HG03457 (cell line): Measurements from ENCODE around the gene SUCLG2.

ENCODE experiments used
- ATAC-seq: cut with Tn5 transposase; IDR thresholded peaks from one replicate; pipeline ENCODE4 v1.9.1; 2021; ENCODE audit warnings: moderate number of reproducible peaks; ENCODE audit not compliant: unreplicated experiment

The SUCLG2 gene

DNA sequence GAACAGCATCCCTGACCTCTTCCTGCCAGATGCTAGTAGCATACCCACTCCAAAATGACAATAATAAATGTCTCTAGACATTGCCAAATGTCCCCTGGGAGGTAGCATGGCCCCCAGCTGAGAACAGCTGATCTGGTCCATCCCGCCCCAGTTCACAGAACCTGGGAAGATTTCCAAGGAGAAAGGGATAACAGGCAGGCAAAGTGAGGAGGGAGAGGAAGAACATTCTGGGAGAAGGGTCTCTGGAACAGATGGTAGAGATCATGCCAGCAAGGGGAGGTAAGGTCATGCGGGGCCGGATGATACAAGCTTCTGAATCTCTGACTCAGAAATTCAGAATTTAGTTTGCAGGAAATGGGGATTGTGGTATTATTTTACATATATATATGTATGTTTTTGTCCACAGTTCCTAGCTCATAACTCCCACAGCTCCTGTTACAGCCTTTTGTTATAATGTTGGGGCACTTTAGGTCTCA, 192.7 kb downstream of the SUCLG2 start:
- ATAC-seq: no peak

GRCh38 chr3:67460841-67461510, 193.4 kb downstream of the SUCLG2 start:
- ATAC-seq: no peak

DNA sequence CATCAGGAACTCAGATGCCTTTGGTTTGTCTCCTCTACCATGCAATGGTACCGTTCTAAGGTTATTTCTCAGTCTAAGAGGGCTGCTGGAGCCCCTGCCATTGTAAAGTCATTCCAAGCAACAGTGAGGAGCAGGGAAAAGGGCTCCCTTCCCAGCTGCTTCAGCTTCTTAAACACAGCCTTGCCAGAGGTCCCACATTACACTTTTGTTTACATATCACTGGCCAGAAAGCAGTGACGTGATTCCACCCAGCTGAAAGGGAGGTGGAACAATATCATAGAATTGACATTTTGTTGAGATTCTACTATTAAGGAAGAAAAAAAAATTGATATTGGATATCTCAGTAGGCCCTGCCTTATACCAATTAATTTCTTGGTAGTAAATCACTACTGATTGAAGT, 194.6 kb downstream of the SUCLG2 start:
- ATAC-seq: no peak

GRCh38 chr3:67458896-67459530, 195.4 kb downstream of the SUCLG2 start:
- ATAC-seq: no peak

DNA sequence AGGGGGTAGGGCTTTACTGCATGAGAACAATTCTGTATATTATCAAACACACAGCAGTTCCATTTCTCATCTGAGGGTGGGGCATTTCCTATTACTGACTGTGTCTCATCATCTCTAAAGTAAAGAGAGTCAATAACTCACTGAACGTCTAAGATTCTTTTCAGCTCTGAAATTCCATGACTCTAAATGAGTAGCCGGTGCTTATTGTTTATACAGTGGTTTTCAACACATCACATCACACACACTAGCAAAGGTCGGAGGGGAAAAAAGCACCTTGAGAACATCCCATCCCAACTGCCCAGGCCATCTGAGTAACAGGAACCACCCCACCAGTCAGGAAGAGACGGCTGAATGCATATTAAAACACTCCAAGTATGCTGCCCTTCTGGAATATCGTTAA, 196.0 kb downstream of the SUCLG2 start:
- no peak for ATAC-seq

GRCh38 chr3:67453628-67454027, 200.8 kb downstream of the SUCLG2 start:
- ATAC-seq: no peak

- ATAC-seq: no peak
Observed at GRCh38 chr3:67450153-67450552, 204.3 kb downstream of the SUCLG2 start.

- no peak for ATAC-seq
Observed at GRCh38 chr3:67447393-67447792, 207.0 kb downstream of the SUCLG2 start.

- ATAC-seq: no peak
Observed at GRCh38 chr3:67437789-67438188, 216.6 kb downstream of the SUCLG2 start.

- no peak for ATAC-seq
Observed at GRCh38 chr3:67437090-67437489, 217.3 kb downstream of the SUCLG2 start.

DNA sequence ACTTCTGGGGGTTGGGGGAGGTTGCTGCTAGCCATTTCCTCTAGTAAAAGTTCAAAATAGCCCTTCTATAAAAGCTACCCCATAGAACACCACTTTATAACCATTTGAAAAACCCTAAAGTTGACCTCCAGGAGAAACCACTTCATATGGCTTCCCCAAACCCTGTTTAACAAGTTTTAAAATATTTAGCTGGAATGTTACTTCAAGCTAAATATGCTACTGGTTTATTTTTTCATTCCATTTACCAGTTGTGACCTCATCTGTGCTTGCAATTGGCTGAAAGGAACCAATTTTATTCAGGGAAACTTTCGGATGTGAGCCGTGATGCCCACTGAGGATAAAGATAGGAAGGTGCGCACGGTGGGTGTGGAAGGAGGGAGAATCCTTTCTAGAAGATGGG, 221.3 kb downstream of the SUCLG2 start:
- no peak for ATAC-seq

DNA sequence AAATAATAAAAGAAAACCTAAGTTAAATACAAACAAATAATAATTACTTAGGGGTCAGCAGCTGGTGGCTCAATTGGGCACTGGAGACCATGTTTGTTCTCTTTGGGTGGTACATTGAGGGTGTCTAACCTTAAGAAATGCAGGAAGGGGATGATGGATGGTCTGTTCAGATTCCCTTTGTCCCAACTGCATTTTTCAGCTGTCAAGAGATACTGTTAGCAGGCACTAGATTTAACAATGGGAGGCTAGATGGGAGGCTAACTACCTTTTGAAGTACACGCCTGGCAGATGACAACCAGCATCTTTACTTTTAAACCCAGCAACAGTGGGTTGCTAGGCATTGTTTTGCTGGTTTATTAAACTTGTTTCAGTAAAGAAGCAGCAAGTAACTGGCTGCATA, 222.5 kb downstream of the SUCLG2 start:
- no peak for ATAC-seq

- no peak for ATAC-seq
Observed at GRCh38 chr3:67423722-67424121, 230.7 kb downstream of the SUCLG2 start.

DNA sequence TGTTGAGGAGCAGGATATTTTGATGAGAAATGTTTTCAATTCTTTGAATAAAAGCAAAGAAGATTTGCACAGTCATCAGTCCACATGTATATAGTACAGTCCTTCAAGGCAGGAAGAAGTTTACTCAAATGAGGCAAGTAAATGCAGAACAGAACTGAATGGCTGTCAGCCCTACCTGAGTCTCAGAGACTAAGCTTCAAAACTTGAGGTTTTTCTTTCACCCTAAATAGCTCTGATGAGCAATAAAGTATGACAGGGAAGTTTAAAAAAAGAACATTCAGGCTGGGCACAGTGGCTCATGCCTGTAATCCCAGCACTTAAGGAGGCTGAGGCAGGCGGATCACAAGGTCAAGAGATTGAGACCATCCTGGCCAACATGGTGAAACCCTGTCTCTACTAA, 232.5 kb downstream of the SUCLG2 start:
- ATAC-seq: no peak

GRCh38 chr3:67419779-67420178, 234.6 kb downstream of the SUCLG2 start:
- ATAC-seq: no peak

GRCh38 chr3:67419218-67419529, 235.2 kb downstream of the SUCLG2 start:
- ATAC-seq: no peak

DNA sequence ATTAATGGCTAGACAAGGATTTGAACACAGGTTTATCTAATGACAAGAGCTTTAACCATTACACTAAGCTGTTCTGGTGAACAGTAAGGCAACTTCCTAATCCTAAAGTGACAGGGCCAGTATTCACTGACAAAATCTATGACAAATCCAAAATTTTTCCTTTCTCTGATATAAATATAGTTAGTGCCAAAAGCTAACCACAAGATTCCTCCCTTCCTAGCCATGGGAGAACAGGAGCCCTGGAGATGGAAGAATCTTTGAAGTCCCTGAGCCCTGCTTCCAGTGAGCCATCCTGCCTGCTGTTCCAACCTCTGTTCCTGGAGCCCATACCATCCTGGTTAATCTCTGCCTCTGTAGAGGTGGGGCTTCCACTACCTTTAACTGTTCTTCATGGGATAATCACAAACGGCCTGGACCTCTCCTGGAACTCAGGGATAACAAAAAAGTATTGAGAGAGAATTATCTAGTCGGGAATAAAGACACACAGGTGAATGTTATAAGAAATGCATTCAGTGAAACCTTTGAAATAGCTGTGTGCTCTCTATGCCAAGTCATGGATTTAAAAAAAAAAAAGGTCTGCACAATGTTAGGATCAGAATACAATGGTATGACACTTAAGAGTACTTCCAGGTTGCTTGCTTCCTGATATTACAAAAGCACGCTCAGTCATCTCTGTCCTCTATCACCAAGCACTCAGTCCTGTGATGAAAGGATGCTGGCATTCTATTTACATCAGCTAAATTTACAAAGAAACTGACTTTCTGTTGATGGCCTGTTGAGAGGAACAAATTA, 235.8 kb downstream of the SUCLG2 start:
- no peak for ATAC-seq

DNA sequence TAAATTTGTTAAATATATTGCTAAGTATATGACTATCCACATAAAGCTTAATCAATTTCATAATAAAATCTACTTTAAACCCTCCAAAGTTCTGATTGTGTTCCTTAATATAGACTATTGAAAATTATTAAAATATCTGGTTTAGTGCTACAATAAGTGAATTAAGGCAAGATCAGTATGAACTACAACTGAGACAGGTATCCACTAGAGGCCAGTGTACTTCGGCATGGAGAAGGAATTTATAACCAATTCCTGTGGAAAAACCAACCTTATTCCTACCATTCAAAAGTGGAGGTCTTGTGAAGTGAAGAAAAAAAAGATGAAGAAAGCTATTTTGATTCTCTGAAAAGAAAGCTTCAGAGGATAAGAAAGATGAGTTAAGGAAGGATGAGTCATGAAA, 237.7 kb downstream of the SUCLG2 start:
- ATAC-seq: no peak

- ATAC-seq: no peak
Observed at GRCh38 chr3:67415511-67415910, 238.9 kb downstream of the SUCLG2 start.

DNA sequence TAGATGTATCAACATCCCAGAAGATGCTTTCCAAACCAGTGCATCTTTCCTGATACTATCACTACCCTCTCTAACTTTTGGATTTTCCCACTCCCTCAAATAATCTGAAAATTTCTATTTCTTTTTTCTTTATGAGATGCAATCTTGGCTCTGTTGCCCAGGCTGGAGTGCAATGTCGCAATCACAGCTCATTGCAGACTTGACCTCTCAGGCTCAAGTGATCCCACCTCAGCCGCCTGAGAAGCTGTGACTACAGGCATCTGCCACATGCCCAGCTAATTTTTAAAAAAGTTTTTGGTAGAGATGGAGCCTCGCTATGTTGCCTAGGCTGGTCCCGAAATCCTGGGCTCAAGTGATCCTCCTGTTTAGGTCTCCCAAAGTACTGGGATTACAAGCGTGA, 239.7 kb downstream of the SUCLG2 start:
- no peak for ATAC-seq

DNA sequence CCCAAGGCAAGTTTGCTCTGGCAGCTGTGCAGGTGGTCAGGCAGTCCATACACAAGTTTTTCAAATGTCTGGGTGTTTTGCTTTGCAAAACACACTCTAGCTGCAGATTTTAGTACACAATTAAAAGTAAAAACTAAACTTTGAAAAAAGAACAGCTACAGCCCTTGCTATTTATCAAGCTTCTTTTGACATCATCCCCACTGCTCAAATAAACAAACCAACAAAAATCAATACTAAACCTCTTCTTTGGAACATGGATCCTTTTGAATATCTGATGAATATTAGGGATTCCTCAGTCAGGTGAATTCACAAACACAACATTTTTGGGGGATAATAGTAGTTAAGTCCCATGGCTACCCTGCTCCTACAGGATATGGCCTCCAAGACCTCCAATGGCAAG, 249.2 kb downstream of the SUCLG2 start:
- ATAC-seq: no peak

GRCh38 chr3:67402873-67403272, 251.5 kb downstream of the SUCLG2 start:
- no peak for ATAC-seq
